Measurements from ENCODE around the gene REXO1.

Gene REXO1

DNA sequence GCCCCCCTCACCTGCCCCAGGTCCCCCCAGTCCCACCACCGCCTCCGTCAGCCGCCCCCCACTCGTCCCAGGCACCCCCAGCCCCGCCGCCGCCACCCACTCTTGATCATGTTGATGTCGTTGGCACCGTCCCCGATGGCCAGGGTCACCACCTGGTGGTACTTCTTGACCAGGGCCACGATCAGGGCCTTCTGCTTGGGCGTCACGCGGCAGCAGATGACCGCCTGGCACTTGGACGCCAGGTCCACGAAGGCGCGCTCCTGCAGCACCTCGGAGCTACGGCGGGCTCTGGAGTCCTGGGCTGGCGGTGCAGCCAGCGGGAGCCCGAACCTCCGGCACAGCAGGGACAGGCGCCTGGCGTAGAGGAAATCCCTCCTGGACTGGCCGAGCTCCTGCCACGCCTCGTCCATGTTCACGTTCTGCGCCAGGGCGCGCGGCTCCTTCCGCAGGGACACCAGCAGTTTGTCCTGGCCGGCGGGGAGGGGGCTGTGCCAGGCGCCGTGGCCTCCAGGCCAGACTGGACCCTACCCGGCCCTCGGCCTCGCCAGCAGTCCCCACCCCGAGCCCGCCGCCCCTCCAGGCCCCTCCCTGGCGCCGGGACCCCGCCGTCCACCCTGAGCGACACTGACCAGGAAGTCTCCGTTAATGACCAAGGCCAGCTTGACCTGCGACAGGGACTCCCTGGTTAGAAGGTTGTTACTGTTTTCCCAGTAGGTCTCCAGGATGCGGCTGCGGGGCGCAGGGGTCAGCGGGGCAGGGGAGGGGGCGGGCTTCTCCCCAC lies 58.8 kb downstream of the REXO1 start:
- FAIRE-seq: no peak

DNA sequence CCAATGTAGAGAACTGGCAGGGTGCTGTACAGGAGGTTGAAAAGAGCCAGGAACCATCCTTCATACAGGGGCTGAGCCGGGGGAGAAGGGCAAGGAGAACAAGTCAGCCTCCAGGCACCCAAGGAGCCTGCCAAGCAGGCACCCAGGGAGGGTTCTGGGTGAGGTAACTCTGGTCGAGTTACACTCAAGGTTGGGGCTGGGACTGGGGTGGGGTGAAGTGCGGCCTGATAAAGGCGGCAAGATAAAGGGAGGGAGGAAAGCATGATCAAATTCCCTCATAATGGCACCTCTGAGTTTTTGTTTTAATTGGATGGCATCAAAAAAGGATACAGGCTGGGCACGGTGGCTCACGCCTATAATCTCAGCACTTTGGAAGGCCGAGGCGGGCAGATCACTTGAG lies 61.2 kb downstream of the REXO1 start:
- FAIRE-seq: no peak

DNA sequence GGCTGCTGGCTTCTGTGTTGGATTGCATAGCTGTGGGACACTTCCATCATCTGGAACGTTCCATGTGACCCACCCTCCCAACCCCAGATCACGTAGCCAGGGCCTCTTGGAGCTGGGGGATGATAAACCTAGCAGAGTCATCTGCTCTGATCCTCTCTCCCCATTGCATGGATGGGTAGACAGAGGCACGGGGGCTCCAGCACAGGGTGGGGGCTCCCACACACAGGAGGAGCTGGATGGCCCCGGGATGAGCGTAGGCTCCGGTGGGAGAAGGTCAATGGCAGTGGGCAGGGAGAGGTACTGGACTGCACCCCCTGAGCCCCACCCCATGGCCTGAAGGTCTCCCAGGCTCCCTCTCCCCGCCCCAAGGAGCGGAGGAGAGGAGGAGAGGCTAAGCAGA lies 61.6 kb downstream of the REXO1 start:
- FAIRE-seq: no peak

DNA sequence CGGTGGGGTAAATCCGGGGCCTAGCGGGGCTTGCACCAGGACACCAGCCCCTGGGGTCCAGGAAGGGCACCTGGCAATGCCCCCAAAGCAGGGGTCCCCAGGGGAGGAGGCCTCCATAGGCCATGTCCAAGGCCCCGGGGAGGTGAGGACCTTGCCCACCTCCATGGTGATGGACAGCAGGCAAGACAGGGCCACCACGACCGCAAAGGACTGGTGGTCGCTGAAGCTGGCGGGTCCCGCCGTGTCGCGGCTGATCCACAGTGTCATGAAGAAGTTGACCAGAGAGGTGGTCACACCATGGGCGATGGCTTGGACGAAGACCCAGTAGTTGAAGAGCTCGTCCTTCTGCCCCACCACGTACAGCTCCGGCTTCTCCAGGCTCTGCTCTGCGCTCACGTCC lies 63.0 kb downstream of the REXO1 start:
- FAIRE-seq: no peak

DNA sequence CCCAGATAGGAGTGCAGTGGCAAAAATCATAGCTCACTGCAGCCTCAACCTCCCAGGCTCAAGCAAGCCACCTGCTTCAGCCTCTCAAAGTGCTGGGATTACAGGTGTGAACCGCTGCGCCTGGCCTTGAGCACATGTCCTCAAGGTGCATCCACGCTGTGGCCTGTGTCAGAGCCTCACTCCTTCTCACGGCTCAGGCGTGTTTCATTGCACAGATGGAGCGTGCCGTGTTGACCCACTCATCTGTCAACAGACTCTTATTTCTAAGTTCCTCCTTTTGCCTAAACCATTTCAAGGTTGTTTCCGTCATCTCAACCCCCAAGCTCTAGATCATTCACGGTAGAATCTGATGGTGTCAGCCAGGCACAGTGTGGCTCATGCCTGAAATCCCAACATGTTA lies 64.4 kb downstream of the REXO1 start:
- no peak for FAIRE-seq

DNA sequence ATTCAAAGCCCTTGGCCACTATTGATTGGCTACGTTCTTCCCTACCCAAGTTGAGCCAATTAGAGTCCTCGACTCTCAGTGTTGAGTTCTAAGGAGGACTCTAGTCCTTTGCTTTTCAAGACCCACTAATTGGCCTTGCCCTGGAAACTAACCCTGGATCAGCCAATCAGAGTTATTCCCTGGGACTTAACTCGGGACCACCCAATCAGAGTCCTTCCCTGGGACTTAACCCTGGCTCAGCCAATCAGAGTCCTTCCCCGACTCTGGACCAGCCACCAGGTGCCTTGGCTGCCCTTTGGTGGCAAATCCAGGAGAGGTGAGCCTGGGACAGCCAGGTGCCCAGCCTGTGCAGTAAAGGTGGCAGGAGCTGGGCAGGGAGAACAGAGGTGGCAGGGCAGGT lies 64.9 kb downstream of the REXO1 start:
- FAIRE-seq: no peak

DNA sequence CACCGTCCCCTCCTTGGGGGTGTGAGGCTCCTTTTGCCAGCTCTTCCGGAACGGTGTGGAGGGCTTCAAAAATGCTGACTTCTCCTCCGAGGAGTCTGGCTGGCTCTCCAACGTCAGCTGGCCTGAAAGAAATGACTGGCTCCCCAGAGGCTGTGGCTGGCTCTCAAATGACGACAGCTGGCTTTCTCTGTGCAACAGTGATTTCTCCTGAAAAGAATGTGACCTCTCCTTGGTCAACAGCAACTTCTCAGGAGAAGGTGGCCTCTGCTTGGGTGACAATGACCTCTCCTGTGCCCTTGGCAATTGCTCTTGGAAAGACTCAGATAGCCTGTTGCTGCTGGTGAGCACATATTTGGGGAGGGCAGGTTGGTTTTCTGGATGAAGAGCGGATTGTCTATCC lies 65.8 kb downstream of the REXO1 start:
- FAIRE-seq: no peak

DNA sequence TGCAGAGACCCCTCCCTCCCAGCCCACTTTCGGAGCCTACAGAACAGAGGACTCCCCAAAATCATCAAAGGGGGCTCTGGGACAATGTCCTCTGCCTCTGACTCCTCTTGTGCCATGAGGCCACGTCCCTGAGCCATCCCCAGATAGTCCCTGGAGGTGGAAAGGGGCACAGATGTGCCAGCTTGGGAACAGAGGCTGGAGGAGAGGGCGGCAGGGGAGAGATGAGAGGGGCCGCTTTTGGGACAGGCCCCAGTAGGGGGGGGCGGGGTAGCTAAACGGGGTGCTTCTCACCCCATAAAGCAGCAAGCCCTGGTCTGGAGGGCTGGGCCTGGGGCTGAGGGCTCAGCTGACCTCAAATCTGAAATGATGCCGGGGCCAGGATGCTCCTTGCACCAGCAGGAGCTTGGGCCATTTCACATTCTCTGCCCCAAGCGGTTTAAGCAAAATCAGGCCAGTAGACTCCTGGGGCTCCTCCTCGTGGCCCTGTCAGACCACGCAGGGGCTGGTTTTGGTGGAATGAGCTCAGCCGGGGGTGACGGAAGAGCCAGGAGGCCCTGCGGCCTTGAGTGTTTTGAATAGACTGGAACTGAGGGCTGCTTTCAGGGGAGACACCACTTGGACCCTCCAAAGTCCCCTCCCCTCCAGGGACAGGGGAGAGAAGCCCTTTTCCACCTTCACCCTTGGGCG lies 67.9 kb downstream of the REXO1 start:
- no peak for FAIRE-seq

DNA sequence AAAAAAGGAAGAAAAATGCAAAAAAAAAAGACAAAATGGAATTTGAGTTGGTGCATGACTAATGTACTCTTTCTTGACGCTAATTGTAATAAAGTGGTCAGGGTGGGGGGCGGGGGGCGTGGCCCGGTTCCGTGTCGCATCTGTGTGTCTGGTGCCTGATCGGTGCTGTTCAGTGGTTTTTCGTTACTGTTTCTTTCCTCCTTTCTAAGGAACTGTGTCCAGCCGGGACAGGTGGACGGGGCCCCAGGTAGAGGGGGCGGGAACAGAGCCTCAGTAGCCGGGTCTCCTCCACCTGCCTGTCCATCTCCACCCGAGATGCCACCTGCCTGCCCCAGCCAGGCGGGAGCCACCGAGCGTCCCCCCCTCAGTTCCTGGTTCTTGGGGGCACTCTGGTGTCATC lies 68.7 kb downstream of the REXO1 start:
- FAIRE-seq: no peak

DNA sequence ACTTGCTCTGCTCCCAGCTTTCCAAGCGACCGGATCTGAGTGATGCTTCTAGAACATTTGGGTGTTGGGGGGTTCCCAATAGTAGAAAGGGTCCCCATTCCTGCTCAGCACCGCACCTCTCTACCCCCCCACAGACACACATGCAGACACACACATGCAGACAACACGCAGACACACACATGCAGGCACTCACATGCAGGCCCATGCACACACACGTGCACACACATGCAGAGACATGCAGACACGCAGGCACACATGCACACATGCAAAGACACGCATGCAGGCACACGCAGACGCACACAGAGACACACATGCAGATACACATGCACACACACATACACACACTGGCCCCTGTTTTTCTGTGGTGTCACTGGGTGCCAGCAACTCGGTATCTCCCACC lies 71.1 kb downstream of the REXO1 start:
- no peak for FAIRE-seq

DNA sequence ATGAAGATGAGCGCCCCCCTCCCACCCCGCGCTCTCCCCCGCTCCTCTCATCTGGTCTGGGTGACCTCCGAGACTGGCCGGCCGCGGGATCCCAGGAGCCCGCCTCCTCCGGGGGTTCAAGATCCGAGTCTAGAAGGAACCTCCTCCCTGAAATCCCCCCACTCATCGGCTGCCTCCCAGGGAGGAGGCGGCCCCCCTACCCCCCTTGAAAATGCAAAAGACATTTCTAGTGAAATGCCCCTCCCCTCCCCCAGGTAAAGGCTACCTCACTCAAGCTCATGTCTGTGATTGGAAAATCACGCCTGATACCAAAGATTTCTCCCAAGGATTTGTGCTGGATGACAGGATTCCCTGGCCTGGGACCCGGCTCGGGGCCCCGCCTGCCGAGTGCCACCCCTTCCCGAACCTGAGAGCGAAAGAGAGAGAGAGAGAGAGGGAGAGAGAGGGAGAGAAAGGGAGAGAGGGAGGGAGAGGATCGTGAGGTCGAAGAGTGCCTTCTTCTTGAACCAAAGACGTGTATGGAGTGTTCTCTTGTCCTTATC lies 71.6 kb downstream of the REXO1 start:
- FAIRE-seq: no peak

DNA sequence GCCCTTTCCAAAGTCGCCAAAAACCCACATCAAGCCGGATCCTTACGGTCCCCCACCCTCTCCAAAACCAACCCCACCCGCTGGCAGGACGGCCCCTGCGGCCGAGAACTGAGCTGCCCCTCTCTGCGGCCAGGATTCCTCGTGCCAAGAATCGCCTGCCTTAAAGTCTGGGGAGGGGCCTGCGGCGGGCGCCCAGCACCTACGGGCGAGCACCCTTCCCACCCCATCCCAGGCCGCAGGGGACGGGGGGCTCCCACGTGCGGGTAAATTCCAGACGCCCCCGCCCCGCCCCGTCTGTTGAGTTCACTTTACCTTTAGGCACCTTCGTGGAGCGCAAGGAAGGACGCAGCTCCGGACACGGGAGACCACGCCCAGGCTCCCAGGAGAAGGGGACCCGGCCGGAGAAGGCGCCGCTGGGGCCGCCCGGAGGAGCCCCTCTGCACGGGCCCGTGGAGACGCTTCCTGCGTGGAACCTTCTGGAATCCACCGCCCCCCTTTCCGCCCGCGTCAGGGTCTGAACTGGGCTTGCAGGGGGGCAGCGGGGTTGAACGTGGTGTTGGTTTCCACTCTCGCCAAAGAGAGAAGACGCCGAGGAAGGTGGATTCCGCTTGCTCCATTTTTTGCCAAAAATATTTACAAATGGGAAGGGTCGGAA lies 72.2 kb downstream of the REXO1 start:
- no peak for FAIRE-seq

DNA sequence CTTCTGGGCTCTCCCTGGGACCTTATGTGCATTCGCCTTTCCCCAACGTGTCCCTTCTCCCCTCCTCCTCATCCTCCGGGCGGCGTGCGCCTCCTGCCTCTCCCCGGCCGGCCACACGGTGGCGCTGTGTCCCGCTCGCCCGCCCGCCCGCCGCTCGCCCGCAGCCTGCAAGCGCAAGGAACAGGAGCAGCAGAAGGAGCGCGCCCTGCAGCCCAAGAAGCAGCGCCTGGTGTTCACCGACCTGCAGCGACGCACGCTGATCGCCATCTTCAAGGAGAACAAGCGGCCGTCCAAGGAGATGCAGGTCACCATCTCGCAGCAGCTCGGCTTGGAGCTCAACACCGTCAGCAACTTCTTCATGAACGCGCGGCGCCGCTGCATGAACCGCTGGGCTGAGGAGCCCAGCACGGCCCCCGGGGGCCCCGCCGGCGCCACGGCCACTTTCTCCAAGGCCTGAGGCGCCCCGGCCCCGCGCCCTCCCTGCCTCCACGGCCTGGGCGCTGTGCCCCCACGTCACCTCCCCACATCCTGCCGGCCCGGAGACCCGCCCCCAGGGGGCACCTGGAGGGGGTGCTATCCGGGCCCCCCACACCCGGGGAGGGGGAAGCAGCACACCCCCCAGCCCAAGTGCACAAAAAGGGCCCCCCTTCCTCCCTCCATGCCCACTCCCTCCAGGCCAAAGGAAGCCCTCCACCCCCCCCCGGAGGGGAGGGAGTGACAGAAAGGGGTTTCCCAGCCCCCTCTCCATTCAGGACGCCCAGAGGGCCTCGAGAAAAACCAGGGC lies 73.1 kb downstream of the REXO1 start:
- FAIRE-seq: no peak

DNA sequence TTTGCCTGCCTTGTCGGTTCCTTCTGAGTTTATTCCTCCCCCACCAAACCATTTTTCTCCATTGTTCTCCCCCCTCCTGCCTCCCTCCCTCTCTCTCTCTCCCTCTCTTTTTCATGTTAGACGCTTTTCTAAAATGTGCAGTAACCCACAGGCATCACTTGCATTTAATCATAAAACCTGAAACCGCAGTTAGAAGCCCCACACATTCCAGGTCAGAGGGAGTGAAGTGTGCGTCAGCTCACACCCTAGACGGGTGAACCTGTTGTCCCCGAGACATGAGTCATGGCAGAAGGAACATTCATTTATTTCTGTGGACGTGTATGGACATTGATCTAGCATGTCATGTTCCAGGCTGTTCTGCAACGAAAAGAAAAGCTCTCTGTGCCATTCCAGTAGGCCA lies 75.1 kb downstream of the REXO1 start:
- no peak for FAIRE-seq

DNA sequence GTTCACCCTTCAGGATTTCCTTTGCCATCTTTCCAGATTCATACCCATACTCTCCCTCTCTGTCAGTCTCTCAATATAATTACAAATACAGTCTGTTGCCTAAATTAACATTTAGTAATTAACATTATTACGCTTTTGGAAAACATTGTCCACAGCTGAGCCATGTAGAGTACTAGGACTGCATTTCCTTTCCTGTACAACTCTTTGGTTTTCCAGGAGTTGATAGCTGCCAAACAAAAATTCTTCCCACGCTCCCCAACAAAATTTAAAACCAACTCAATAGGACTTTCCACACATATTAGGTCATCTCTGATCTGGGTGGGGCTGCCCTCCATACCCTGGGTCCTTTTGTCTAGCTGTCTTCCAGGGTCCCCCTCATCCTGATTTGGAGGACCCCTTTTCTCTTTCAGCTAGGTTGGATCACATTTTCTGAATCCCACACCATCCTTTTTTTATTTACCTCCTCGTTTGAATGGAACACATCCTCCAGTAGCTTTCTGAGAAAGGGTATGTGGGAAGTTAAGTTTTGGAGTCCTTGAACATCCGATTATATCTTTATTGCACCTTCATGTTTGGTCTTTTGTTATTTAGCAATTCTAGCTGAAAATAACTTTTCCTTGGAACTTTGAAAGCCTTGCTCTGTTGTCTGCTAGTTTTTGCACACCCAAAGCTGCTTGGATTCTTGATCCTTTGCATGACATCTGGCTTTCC lies 77.3 kb downstream of the REXO1 start:
- FAIRE-seq: no peak

DNA sequence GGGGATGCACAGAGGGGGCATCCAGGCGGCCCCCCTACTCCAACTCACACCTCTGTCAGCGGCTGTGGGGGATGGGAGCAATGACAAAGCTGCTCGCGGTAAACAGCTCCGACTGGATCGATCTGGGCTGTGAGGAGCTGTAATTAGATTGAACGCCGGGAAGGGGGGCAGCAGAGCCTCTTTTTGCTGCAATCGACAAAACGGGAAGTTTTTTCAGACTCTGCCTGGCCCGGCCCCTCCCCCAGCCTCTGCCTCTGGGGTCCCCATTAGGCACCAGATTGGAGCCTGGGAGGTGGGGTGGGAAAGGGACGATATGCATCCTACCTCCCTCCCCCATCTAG lies 78.7 kb downstream of the REXO1 start:
- FAIRE-seq: no peak

DNA sequence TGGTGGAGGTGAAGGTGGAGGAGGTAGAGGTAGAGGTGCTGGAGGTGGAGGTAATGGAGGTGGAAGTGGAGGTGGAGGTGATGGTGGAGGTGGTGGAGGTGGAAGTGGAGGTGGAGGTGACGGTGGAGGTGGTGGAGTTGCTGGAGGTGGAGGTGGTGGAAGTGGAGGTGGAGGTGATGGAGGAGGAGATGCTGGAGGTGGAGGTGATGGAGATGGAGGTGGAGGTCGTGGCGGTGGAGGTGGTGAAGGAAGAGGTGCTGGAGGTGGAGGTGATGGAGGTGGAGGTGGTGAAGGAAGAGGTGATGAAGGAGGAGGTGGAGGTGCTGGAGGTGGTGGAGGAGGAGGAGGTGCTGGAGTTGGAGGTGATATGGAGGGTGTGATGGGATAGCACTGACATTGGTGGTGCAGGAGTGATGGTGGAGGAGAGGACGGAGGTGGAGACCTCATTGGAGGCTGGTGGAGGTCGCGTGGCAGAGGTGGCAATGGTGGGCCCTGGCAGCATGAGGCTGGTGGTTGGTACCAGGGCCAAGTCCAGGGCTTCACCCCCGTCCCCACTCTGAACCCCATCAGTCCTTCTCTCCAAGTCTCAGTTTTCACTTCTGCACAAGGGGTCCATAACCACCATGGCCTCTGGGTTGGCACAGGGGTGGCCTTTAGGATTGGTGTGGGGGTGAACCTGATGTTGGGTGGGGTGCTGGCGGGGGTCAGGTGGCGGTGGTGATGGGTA lies 79.2 kb downstream of the REXO1 start:
- FAIRE-seq: no peak

DNA sequence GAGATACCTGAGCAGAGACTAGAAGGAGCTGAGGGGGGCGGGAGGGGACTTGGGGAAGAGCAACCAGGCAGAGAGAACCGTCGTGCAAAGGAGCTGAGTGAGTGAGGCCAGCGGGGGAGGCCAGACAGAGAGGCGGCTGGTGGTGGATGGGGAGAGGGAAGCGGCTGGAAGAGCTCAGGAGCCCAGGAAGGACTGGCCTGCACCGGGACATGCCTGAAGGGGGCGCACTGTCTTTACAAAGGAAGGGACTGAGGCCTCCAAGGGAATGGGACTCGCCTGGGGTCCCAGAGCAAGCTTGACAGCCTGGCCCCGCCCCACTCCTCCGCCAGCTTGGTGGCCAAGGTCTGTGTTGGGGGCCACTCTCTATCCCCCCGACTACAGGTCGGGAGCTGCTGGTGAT lies 80.0 kb downstream of the REXO1 start:
- FAIRE-seq: no peak

DNA sequence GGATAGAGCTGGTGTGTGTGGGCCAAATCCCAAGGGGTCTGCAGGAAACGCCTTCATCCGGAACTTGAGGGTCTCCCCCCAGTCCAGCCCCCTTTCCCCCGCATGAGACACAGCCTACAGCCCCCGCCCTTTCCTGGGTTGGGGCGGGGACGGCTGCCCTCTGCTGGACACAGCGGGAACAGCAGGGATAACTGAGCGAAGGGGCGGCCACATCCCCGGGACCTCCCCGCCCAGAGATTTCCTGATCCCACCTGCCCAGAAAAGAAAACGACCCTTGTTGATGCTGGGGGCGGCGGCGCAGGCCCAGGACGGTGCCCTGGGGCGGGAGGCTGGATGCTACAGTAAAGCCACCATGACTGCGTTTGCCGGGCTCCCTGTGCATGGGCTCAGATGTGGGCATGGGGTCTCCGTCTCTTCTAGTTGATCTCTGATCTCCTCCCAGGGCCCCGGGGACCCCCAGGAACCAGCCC lies 80.8 kb downstream of the REXO1 start:
- no peak for FAIRE-seq

DNA sequence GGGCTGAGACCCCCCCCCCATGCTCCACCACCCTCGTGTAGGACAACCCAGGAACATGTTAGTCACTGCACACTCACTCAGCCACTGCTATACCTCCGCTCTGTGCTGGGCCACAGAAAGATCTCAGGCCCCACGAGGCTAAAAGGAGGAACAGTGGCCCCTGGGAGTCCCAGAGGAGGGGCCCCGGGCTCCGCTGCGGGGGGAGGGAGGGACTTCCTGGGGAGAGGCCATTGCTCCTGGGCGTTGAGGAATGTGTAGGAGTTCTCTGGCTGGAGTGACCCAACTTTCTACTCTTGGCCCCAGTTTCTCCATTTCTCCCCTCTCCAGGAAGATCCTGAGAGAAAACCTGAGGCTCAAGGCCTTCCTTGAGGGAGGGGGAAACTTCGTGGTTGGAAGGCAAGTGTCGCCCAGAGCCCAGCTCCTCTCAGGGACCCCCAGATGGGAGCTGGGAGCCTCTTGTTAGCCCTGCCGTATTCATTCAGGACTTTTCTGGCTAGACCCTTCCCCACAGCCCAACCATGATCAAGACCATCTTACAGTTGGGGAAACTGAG lies 81.4 kb downstream of the REXO1 start:
- no peak for FAIRE-seq

All from G401.6 (cell line).